ENCODE results near the gene SDHC.
A peak's percentile ranks its signal among the peaks of the same experiment; 100 is the strongest.

SDHC gene, protein sequence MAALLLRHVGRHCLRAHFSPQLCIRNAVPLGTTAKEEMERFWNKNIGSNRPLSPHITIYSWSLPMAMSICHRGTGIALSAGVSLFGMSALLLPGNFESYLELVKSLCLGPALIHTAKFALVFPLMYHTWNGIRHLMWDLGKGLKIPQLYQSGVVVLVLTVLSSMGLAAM

DNA sequence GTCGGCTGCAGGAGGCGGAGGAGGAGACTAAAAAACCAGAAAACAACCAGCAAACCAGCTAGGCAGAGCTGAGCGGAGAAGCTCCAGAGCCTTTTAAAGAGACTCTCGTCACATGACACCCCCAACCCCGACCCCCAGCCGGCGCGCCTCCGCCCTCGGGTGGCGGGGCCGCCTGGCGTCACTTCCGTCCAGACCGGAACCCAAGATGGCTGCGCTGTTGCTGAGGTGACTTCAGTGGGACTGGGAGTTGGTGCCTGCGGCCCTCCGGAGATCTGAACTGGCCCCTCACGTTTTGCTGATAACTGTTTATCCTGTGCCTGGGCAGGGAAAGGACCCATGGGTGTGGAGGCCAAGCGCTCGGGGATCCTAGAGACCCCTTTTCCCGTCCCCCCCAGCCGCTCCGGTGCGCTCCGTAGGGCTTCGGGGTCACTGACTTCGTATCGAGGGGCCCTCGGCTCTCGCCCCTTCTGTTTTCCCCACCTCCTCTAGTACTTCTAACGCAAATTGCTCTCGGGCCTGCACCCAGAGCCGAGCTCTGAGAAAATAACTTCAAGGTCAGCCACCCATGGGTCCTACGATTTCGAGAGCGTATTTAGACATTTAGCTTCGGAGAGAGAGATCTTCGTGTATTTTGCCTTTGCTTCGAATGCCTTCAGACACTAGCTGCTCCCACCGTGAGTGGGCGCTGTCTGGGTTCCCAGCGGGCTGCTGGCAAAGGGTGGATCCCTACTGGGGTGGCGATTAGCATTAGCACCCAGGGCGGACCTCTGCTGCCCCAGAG is at the start of gene SDHC:
SDHC (plus strand) TSS at position 181 of the 781 bp plus-strand sequence; CDS start at position 206, 25 bp downstream.
- peak; percentile 81 to 82 for DNase-seq (ENCODE audit: low read depth in 2 of 2)

DNA sequence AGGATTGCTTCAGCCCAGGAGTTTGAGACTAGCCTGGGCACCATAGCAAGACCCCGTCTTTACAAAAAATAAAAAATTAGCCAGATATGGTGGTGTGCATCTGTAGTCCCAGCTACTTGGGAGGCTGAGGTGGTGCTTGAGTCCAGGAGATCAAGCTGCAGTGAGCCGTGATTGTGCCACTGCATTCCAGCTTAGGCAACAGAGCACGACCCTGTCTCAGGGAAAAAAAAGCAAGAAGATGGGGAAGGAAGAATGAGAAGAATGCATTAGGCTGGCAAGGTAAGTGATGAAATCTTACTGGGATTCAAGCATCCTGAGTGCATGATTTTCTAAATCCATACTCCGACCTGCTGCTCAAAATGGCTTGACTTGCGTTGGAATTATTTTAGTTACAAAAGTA is 48.9 kb upstream of the SDHC start:
- DNase-seq (ENCODE audit: low read depth in 2 of 2) = no peak

DNA sequence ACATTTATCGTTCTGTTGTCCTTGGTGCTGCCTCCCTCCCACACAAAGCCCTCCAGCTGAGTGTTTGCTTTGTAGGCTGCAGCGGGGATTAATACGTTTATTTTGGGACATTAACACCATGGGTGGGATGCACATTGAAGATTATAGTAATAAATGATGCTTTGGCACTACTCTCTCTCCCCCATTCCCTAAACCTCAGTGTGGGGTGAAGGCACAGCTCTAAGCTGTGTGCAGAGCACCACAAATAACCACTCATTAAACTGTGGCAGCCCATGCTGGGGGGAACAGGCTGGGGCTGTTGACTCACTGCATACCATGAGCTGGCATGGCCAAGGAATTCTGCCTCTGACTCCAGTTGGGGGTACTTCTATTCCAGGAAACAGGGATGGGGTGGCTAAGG is 48.0 kb upstream of the SDHC start:
- no peak for DNase-seq (ENCODE audit: low read depth in 2 of 2)

DNA sequence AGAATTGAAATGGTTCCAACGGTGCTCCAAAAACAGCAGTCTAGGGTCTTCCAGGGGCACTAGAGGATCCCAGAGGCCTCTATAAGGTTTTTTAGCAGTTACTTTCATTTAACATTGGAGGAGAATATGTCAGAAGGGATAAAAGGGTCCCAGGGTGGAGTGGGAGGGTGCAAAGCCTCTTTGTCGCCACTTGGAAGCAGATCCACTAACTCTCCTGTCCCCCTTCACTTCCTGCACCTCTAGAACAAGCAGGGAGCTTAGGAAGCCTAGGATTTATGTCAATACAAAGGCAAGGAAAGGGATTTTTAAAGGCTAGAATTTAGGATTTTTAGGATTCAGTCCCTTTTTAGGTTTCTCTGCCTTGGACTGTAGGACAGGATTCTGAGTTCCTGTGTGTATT is 47.3 kb upstream of the SDHC start:
- no peak for DNase-seq (ENCODE audit: low read depth in 2 of 2)

DNA sequence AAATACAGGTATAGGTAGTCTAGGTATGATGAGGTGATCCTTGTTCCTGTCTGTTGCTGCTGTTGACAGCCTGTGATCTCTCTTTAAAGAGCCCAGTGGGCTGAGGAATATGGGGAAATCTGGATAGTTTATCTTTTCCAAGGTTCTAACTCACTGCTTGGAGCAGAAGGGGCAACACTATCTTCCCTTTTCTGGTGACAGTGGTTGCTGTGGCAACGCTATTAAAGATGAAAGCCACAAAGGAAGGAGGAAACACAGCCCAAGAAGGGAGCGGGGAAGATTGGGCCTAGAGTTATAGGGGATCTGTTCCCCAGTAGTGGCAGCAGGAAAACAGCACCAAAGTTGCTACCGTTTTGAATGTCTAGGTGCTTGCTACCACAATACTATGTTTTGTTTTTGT is 46.9 kb upstream of the SDHC start:
- DNase-seq (ENCODE audit: low read depth in 2 of 2) = no peak

DNA sequence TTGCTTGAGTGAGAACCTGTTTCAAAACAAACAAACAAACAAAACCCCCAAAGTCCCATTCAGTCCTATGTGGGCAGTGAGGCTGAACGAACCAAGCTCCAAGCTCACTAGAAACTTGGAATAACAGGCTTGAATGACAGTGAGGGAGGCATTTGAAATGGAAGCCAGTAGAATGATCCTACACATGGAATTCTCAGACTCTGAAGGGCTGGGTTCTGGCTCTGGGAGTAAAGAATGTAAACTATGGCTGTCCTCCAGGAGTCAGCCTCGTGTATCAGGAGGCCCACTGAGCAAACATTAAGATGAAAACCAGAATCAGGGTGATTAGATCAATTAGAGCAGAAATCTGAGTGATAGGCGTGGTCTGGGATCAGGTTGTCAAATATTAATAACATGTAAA is 40.8 kb upstream of the SDHC start:
- DNase-seq (ENCODE audit: low read depth in 2 of 2) = no peak

DNA sequence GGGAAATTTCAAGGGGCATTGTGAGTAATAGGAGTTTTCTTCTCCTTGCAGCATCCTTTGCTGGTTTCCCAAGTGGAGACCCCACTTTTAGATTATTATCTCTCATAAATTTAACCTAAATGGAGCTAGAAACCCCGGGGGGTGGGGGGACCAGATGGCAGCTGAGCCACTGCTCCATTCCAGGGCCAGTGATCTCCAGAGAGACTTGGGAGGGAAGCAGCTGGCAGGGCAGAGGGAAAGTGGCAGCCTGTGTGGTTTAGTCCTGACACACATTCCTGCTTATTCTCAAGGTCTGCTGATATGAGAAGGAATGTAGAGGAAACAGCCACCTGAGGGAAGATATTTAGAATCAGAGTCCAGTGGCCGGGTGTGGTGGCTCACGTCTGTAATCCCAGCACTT is 39.3 kb upstream of the SDHC start:
- no peak for DNase-seq (ENCODE audit: low read depth in 2 of 2)

DNA sequence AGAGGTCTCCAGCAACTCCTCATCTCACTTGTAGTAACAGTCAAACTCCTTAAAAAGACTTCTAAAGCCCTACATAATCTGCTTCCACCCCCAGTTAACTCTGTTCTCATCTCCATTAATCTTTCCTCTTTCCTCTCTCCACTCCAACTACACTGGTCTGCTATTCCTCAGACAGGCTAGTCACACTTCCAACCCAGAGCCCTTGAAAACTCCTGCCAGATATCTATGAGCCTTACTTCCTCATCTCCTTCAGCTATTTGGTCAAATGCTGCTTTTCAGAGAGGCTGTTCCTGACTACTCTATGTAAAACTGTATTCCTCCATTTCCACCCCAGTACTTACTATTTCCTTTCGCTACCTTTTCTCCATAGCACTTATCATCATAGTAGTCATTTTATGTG is 31.2 kb upstream of the SDHC start:
- DNase-seq (ENCODE audit: low read depth in 2 of 2) = no peak

DNA sequence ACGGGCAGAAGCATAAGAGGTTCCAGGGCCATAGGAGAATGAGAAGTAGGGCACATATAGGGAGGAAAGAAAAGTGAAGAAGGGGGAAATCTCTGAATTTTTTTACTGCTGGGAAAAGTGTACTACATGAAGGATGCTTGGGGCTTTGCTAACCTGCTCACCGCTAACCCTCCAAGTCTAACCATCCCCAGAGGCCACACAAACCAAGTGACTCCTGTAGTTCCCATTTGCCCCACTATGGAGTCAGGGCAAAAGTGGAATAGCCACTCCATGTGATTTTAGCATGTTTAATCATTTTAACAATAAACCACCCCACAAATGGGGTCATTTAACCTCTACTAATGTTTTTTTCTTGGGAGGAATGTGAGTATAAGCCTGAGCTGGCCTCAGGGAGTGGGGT is 29.1 kb upstream of the SDHC start:
- no peak for DNase-seq (ENCODE audit: low read depth in 2 of 2)

DNA sequence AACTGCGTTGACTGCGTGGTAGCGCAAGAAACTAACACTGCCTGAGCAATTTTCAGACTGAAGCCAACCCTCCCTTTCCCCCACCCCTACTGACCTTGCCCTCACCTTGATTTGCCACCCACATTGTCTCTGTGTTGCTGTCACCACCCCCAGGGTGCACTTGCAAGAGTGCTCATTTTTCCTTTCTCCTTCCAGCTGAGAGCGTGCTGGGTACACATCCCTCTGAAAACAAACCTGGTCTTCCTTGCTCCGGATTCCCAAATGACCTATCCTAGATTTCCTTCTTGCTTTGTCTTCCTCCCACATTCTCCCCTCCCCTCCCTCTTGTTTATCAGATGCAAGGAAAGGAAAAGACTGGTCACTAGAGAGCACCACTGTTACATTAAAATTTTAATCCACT is 28.7 kb upstream of the SDHC start:
- no peak for DNase-seq (ENCODE audit: low read depth in 2 of 2)

DNA sequence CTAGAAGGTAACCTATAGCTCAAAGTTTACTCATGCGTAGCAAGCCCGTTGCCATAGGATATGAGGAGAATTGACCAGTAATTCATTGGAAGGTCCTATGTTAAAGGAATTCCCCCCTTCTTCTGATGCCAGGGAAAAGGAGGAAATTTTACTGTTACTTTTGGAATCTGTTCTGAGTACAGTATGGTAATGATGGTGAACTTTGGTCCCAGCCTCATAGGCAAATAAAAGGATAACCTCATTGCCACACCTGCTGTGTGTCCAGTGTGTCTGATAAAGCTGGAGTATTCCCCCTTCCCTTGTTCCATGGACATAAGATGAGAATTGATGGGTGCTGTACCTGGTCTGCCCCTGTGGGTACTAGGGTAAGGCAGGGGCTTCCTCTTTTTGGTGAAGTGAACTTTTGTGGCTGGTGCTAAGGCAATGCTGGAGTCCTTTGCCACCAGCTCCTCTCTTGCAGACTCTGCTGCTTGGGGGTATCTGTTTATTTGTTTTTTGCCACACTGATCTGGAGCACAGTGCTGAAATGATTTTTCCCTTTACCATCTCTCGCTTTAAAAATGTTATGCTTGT is 26.6 kb upstream of the SDHC start:
- no peak for DNase-seq (ENCODE audit: low read depth in 2 of 2)

DNA sequence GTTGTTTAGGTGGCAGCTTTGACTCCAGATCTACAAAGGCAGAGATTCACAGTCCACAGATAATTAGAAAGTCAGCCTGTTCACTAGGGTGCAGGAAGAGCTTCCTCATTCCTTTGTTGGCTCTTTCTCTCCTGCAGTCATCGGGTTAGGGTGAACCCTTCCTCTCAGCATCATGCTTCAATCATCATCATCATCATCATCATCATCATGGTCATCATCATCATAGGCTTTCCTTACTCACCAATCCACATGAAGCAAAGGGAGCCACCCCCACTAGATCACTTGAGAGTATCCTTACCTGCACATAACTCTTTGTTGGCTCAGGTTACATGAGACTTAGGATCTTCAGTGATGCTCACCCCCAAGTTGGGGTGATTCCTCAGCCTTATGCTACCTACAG is 23.4 kb upstream of the SDHC start:
- DNase-seq (ENCODE audit: low read depth in 2 of 2) = no peak

DNA sequence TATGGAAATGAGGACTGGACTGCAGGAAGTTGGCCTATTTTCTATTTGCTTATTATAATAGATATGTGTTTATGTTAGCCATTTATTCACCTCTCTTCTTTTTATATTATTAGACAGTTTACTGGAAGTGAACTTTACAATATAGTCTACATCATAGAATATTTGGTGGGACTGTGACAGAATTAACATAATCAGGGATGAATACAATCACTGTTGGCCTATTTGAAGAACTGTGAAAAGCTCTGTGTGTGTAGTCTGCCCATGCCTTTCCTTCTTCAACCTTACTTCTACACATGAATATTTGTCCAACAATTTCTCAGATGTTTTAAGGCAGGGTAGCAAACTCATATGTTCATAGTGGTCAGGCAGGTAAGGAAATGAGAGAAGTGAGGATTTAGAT is 16.8 kb upstream of the SDHC start:
- no peak for DNase-seq (ENCODE audit: low read depth in 2 of 2)

DNA sequence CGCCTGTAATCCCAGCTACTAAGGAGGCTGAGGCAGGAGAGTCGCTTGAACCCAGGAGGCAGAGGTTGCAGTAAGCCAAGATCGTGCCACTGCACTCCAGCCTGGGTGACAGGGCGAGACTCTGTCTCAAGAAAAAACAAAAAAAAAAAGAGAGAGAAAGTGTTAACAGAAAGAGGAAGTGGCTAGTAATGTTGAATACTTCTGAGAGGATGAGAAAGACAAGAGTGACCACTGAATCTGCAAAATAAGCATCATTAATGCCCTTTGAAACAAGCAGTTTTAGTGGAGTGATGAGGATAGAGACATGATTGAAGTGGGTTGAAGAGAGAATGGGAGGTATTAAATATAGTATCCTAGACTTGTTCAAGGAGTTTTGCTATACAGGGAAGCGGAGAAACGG is 16.1 kb upstream of the SDHC start:
- no peak for DNase-seq (ENCODE audit: low read depth in 2 of 2)

DNA sequence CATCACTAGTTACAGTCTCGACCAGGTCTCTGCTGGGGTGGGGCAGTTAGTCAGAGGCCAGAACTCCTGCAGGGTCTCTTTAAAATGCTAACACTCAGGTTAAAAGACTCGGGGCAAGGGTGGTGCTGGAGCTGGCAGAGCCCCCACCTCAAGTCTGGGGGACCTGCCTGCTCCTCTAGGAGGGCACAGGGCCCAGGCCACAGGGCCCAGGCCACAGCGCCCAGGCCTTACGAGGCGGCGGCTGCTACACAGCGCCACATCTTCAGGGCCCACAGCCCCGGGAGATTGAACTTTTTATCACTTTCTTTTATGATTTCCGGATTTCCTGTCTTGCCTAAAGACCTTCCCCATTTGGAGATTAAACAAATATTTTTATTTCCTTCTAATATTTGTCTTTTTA is 14.8 kb upstream of the SDHC start:
- DNase-seq (ENCODE audit: low read depth in 2 of 2) = no peak

DNA sequence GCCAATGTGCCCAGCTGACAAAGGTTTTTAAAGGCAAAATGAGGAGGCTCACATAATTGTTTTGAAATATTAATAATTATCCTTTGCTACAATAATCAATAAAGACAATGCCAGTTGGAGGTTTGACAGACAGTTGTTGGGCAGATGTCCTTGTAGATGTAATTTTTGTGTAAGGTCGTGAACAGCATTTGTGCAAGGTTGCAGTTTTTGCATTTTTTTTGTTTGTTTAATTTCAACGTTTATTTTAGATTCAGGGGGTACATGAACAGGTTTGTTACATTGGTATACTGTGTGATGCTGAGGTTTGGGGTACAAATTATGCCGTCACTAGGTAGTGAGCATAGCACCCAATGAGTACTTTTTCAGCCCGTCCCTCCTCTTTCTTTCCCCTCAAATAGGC is 13.7 kb upstream of the SDHC start:
- no peak for DNase-seq (ENCODE audit: low read depth in 2 of 2)

DNA sequence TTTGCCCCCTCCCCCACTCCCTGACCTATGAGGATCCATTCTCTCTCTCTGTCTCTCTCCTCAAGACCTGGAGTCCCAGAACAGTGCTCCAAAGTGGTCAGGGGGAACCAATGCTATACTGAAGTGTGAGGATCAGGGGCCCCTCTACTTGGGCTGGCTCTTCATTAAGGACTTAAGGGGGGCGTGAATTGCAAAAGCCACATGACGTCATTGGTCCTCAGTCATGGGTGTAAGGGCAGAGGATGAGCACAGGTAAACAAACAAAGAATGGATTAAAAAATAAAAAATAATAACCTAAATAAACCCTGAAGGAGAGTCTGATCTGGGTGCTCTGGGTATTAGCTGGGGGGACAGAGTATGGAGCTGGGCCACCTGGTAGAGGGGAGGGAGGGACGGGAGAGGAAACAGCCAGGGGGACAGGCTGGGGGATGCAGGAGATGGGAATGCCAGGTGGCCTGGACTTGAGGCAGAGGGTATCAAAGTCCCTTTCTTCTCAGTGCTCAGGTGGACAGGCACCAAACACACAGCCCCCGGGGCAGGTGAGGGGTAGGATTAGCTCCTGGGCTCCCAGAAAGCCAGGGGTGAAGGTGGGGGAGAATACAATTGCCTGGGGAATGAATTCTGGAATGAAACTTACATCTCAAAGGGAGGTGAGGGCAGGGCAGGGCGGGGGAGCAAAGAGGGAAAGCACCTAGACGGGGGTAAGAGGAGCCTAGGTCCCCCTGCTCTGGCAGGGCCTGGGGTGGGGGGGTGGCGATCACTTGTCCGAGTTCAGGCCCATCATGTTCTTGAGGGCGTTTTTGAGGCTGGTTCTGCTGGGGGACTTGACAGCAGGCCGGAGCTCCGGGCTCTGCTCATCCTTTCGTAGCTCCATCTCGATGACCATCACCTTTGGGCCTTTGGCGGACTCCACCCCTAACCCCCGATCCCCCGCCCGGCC is 9.0 kb upstream of the SDHC start:
- no peak for DNase-seq (ENCODE audit: low read depth in 2 of 2)

DNA sequence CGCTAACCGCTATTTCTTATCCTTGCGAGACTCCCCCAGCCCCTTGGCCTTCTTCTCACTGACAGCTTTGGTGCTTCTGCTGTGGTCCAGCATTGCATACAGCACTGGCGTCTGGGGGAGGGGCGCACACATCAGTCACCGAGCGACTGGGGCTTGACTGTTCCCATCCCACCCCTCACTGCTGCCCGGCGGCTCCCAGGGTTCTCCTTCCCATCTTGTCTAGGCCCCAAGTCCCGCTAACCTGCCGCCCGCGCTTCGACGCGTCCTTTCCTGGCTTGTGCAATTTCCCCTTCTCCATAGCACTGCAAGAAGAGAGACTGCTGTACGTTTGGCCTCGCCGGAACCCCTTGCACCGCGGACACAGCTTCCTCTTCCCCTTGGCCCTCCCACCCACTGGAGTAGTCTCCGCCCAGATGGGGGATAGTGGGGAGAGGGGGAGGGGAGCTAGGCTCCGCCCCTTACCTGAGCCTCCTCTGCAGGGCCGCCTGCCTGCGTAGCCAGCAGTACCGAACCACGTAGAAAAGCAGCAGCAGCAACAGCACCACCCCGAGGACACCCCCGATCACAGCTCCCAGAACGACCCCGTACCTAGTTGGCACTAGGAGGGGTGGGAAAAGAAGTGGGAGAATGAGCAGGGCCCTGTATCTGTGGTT is 8.2 kb upstream of the SDHC start:
- DNase-seq (ENCODE audit: low read depth in 2 of 2) = peak; percentile 73 to 82

DNA sequence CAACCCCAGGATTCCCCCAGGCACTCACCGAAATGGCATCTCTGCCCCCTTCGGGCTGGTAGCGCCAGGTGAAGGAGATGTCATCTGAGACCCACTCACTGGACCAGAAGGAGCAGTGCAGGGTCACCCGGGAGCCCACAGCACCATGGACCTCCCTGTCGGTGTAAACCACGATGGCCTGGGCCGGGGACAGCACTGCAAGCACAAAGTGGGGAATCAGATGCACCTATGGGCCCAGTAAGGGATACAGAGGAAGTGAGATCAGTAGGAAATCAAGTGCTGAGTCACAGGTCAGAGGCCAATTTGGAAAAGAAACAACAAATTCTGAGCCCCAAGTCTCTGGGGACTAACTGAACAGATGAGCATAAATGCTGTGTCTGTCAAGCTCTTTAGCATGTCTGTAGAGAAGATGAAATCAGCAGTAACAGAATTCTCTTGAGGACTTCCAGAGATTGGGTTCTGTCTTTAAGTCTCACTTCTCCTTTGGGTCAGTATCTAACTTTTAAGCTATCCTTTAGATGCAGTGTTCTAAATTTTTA is 6.9 kb upstream of the SDHC start:
- DNase-seq (ENCODE audit: low read depth in 2 of 2) = no peak

DNA sequence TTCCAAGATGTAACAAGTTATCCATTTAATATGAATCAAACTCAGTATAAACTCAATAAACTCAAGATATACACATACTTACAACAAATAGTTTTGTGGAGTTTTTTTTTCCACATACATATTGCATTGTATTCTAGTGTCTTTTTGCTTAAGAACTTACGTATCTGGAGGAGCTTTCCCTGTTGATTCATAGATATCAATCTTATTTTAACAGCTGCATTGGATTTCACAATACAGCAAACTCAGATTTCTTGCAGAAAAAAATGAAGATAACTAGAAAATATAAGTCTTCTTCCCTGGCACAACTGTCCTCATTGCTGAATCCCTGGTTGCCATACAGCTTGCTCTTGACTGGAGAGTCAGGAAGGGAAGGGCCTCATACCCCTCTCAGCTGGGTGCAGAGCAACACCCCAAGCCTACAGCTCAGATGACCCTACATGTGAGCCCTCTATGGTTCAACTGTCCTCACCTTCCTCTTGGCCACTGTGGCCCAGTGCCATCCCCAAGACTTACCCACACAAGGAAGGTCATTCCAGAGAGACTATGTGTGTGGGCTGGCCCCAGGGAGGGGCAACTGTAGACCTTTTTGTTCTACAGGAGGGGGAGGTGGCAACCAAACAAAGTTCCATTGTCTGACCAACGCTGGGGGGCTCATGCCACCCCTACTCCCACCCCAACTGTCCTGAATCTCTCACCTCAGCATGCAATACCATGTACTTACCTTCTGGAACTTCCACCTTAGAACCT is 6.1 kb upstream of the SDHC start:
- no peak for DNase-seq (ENCODE audit: low read depth in 2 of 2)

DNA sequence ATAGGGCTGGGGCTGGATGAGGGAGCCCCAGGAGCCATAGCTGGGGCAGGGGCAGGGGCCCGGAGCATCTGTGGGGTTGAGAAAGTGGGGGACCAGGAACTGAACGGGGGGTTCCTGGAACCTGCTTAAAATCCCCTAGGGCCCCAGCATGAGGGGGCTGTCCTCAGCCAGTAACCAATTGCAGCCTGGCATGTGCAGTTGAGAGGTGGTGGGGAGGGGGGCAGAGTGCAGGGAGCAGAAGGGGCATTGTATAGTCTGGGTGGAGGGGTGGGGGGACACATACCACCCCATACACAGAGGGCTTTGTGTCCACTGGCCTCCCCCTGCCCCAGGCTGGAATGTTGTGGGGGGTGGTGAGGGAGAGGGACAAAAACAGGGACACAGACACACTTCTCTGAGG is 4.3 kb upstream of the SDHC start, which contains the start of gene MPZ:
MPZ (minus strand) TSS at position 101 of the 400 bp plus-strand sequence; CDS start at position 38, 63 bp downstream.
- DNase-seq (ENCODE audit: low read depth in 2 of 2) = no peak

Data from stimulated activated CD8-positive, alpha-beta memory T cell treated with anti-CD3 and anti-CD28 coated beads, Interleukin-15, amount 100 ng/mL, for 48 hours (primary cell).